HUES64 (cell line): Measurements from ENCODE around the gene SLC2A5.

Experiments used
- H3K27ac ChIP-seq: 2 replicates; pipeline ENCODE4 v1.7.0; 2013; ENCODE audit warnings: low read depth, low read length, inconsistent platforms
- H3K27me3 ChIP-seq: 2 replicates; pipeline ENCODE4 v1.6.1; 2013; ENCODE audit warnings: mild to moderate bottlenecking, low read length; ENCODE audit not compliant: insufficient read depth
- H3K36me3 ChIP-seq: 2 replicates; pipeline ENCODE4 v1.6.1; 2013; ENCODE audit warnings: mild to moderate bottlenecking, low read length; ENCODE audit not compliant: insufficient read depth
- H3K4me1 ChIP-seq: 2 replicates; pipeline ENCODE4 v1.6.1; 2013; ENCODE audit warnings: mild to moderate bottlenecking, low read length, moderate library complexity; ENCODE audit not compliant: insufficient read depth
- H3K4me3 ChIP-seq: 2 replicates; pipeline ENCODE4 v1.5.1; 2013; ENCODE audit warnings: mild to moderate bottlenecking, low read length, moderate library complexity
- H3K9ac ChIP-seq: 2 replicates; pipeline ENCODE4 v1.6.1; 2013; ENCODE audit warnings: mild to moderate bottlenecking, low read depth, low read length
- H3K9me3 ChIP-seq: 2 replicates; pipeline ENCODE4 v1.6.1; 2013; ENCODE audit warnings: low read depth, low read length; ENCODE audit not compliant: insufficient read depth
- WGBS: fragments of 150-250, 120-280 bp; methylation state at CpG from one replicate; pipeline ENCODE4 v1.1.7; 2013; ENCODE audit warnings: missing lambda C conversion rate; 5-methylcytosine and 5-hydroxymethylcytosine counted together

Gene SLC2A5

GRCh38 chr1:9087411-9088125 lies 18.1 kb upstream of the SLC2A5 start:
- no peak overlapping the region for H3K27ac ChIP-seq
- no peak overlapping the region for H3K9ac ChIP-seq
- no peaks in the 10 kb centered on the region for H3K36me3 ChIP-seq
- no peaks in the 10 kb centered on the region for H3K4me1 ChIP-seq
- peaks cover 6% of the 10 kb centered on the region; the same call in 1 of the 2 replicates for H3K9me3 ChIP-seq
- no peaks in the 10 kb centered on the region for H3K27me3 ChIP-seq
- H3K4me3 ChIP-seq, result no peak overlapping the region
- WGBS, result 96% methylated on average over 12 of the region's 12 CpGs

- Histone ChIP-seq H3K4me3 (no peak overlapping the region), H3K27me3 (no peaks in the 10 kb centered on the region), H3K9me3 (peaks cover 6% of the 10 kb centered on the region; the same call in 1 of the 2 replicates), H3K9ac (no peak overlapping the region), H3K27ac (no peak overlapping the region), H3K4me1 (no peaks in the 10 kb centered on the region), H3K36me3 (no peaks in the 10 kb centered on the region)
- WGBS, result 94% methylated on average over 2 of the region's 2 CpGs
Measured at GRCh38 chr1:9086796-9087195, 17.4 kb upstream of the SLC2A5 start.

- 96% methylated on average over 4 of the region's 5 CpGs for whole genome bisulfite sequencing
- no peaks in the 10 kb centered on the region for H3K36me3 ChIP-seq
- H3K4me1 ChIP-seq, result no peaks in the 10 kb centered on the region
- no peak overlapping the region for H3K4me3 ChIP-seq
- no peak overlapping the region for H3K9ac ChIP-seq
- H3K27ac ChIP-seq, result no peak overlapping the region
- H3K9me3 ChIP-seq, result peaks cover 6% of the 10 kb centered on the region; the same call in 1 of the 2 replicates
- no peaks in the 10 kb centered on the region for H3K27me3 ChIP-seq
Measured at GRCh38 chr1:9086045-9086444, 16.6 kb upstream of the SLC2A5 start.

GRCh38 chr1:9085306-9085940 lies 16.0 kb upstream of the SLC2A5 start:
- no peaks in the 10 kb centered on the region for H3K27me3 ChIP-seq
- H3K36me3 ChIP-seq, result no peaks in the 10 kb centered on the region
- no peaks in the 10 kb centered on the region for H3K4me1 ChIP-seq
- H3K9ac ChIP-seq, result no peak overlapping the region
- H3K27ac ChIP-seq, result no peak overlapping the region
- no peak overlapping the region for H3K4me3 ChIP-seq
- H3K9me3 ChIP-seq, result peaks cover 6% of the 10 kb centered on the region; the same call in 1 of the 2 replicates
- 91% methylated on average over 7 of the region's 7 CpGs for WGBS

- Histone ChIP-seq H3K36me3 (no peaks in the 10 kb centered on the region), H3K9me3 (peaks cover 6% of the 10 kb centered on the region; the same call in 1 of the 2 replicates), H3K27ac (no peak overlapping the region), H3K4me3 (no peak overlapping the region), H3K4me1 (no peaks in the 10 kb centered on the region), H3K9ac (no peak overlapping the region), H3K27me3 (no peaks in the 10 kb centered on the region)
- WGBS, result 97% methylated on average over 8 of the region's 8 CpGs
Measured at GRCh38 chr1:9084906-9085305, 15.5 kb upstream of the SLC2A5 start.

- 100% methylated on average over 1 of the region's 3 CpGs for WGBS
- no peak overlapping the region for H3K9ac ChIP-seq
Measured at GRCh38 chr1:9081473-9081872, 12.0 kb upstream of the SLC2A5 start.

GRCh38 chr1:9080705-9081291 lies 11.4 kb upstream of the SLC2A5 start:
- no peaks in the 10 kb centered on the region for H3K9me3 ChIP-seq
- H3K36me3 ChIP-seq, result no peaks in the 10 kb centered on the region
- WGBS, result 87% methylated on average over 5 of the region's 6 CpGs
- H3K9ac ChIP-seq, result no peak overlapping the region
- no peak overlapping the region for H3K27ac ChIP-seq
- H3K27me3 ChIP-seq, result no peaks in the 10 kb centered on the region
- no peak overlapping the region for H3K4me3 ChIP-seq
- no peaks in the 10 kb centered on the region for H3K4me1 ChIP-seq

More at GRCh38 chr1:9081473-9081872, 12.0 kb upstream of the SLC2A5 start:
- Histone ChIP-seq H3K27ac (no peak overlapping the region), H3K9me3 (0 out of 2 replicates have a peak, but pooled peaks cover under 1% of the 10 kb centered on the region), H3K36me3 (no peaks in the 10 kb centered on the region), H3K27me3 (no peaks in the 10 kb centered on the region), H3K4me3 (no peak overlapping the region), H3K4me1 (no peaks in the 10 kb centered on the region)

- Histone ChIP-seq H3K36me3 (no peaks in the 10 kb centered on the region), H3K9me3 (no peaks in the 10 kb centered on the region), H3K4me3 (no peak overlapping the region), H3K27ac (no peak overlapping the region), H3K27me3 (no peaks in the 10 kb centered on the region), H3K4me1 (no peaks in the 10 kb centered on the region), H3K9ac (no peak overlapping the region)
- 89% methylated on average over 9 of the region's 12 CpGs for WGBS
Measured at GRCh38 chr1:9079988-9080704, 10.7 kb upstream of the SLC2A5 start.

- Histone ChIP-seq H3K27ac (no peak overlapping the region), H3K4me1 (no peaks in the 10 kb centered on the region), H3K27me3 (no peaks in the 10 kb centered on the region), H3K36me3 (no peaks in the 10 kb centered on the region), H3K4me3 (no peak overlapping the region), H3K9ac (no peak overlapping the region), H3K9me3 (no peaks in the 10 kb centered on the region)
- WGBS, result 92% methylated on average over 18 of the region's 19 CpGs
Measured at GRCh38 chr1:9078752-9079500, 9.5 kb upstream of the SLC2A5 start.

GRCh38 chr1:9078015-9078751 lies 8.7 kb upstream of the SLC2A5 start:
- Histone ChIP-seq H3K27ac (no peak overlapping the region), H3K4me1 (no peaks in the 10 kb centered on the region), H3K4me3 (no peak overlapping the region), H3K9ac (no peak overlapping the region), H3K36me3 (no peaks in the 10 kb centered on the region), H3K9me3 (no peaks in the 10 kb centered on the region), H3K27me3 (no peaks in the 10 kb centered on the region)
- WGBS, result 81% methylated on average over 9 of the region's 9 CpGs
